OCI-LY1 (cell line): ENCODE measurements around the gene NLGN3.
"Not testable (repeated sequence)": the region's sequence is repeated elsewhere in the genome, so short reads cannot be mapped to it uniquely, and the experiment has no call there.

Experiments
- H2AFZ ChIP-seq: fragments of 200-600 bp; sonication (generic), shearing (Covaris generic); 2 replicates; pipeline ENCODE4 v1.6.0; 2014; ENCODE audit warnings: antibody characterized with exemption, mild to moderate bottlenecking, low read length
- H3F3A ChIP-seq: fragments of 200-600 bp; sonication (generic), shearing (Covaris generic); 2 replicates; pipeline ENCODE4 v1.6.0; 2014; ENCODE audit warnings: mild to moderate bottlenecking, antibody characterized with exemption, low read length, moderate library complexity; ENCODE audit not compliant: insufficient read depth
- H3K27ac ChIP-seq: fragments of 200-600 bp; sonication (generic); 2 replicates; pipeline ENCODE4 v1.5.1; 2014; ENCODE audit warnings: low read length, mixed run types, mild to moderate bottlenecking, low read depth; ENCODE audit not compliant: poor library complexity, severe bottlenecking
- H3K27me3 ChIP-seq: fragments of 200-600 bp; sonication (generic); 2 replicates; pipeline ENCODE4 v1.6.0; 2014; ENCODE audit warnings: antibody characterized with exemption, mild to moderate bottlenecking, low read length, moderate library complexity; ENCODE audit not compliant: insufficient read depth
- H3K36me3 ChIP-seq: fragments of 200-600 bp; sonication (generic); 2 replicates; pipeline ENCODE4 v1.6.1; 2014; ENCODE audit warnings: mild to moderate bottlenecking, antibody characterized with exemption, low read length, moderate library complexity, mixed read lengths; ENCODE audit not compliant: insufficient read depth
- H3K4me1 ChIP-seq: fragments of 200-600 bp; sonication (generic); 2 replicates; pipeline ENCODE4 v1.5.1; 2014; ENCODE audit warnings: mild to moderate bottlenecking, low read length, moderate library complexity; ENCODE audit not compliant: insufficient read depth, severe bottlenecking
- H3K4me2 ChIP-seq: fragments of 200-600 bp; sonication (generic), shearing (Covaris generic); 2 replicates; pipeline ENCODE4 v1.6.1; 2014; ENCODE audit warnings: low read length
- H3K4me3 ChIP-seq: fragments of 200-600 bp; sonication (generic); 2 replicates; pipeline ENCODE4 v1.5.1; 2014; ENCODE audit warnings: low read length, low read depth, mild to moderate bottlenecking, mixed read lengths; ENCODE audit not compliant: poor library complexity, severe bottlenecking
- H3K79me2 ChIP-seq: fragments of 200-600 bp; shearing (Covaris generic); 2 replicates; pipeline ENCODE4 v1.6.1; 2016; ENCODE audit warnings: mixed run types, low read length, mixed read lengths; ENCODE audit not compliant: insufficient read depth
- H3K9ac ChIP-seq: fragments of 200-600 bp; sonication (generic), shearing (Covaris generic); 2 replicates; pipeline ENCODE4 v1.6.1; 2014; ENCODE audit warnings: mild to moderate bottlenecking, low read length, mixed read lengths
- H3K9me2 ChIP-seq: fragments of 200-600 bp; sonication (generic), shearing (Covaris generic); 2 replicates; pipeline ENCODE4 v1.6.1; 2014; ENCODE audit warnings: low read depth, mild to moderate bottlenecking, low read length, mixed read lengths
- H3K9me3 ChIP-seq: fragments of 200-600 bp; shearing (Covaris generic); 2 replicates; pipeline ENCODE4 v1.6.1; 2014; ENCODE audit warnings: low read length, mixed read lengths
- H4K20me1 ChIP-seq: fragments of 200-600 bp; sonication (generic), shearing (Covaris generic); 2 replicates; pipeline ENCODE4 v1.6.0; 2016; ENCODE audit warnings: mild to moderate bottlenecking, low read length; ENCODE audit not compliant: insufficient read depth
- EZH2 ChIP-seq: fragments of 200-600 bp; sonication (generic), shearing (Covaris generic); IDR thresholded peaks from 2 replicates; pipeline ENCODE4 v1.8.0; 2017; ENCODE audit warnings: borderline replicate concordance, mixed run types, mild to moderate bottlenecking, antibody characterized with exemption, low read length, moderate library complexity, mixed read lengths
- TF ChIP-seq, protein P1 (sequence below): fragments of 200-600 bp; sonication (generic), shearing (Covaris generic); IDR thresholded peaks from 2 replicates; pipeline ENCODE4 v1.5.1; 2017; ENCODE audit warnings: mild to moderate bottlenecking, antibody characterized with exemption, low read length, moderate library complexity, mixed read lengths

NLGN3 gene

DNA sequence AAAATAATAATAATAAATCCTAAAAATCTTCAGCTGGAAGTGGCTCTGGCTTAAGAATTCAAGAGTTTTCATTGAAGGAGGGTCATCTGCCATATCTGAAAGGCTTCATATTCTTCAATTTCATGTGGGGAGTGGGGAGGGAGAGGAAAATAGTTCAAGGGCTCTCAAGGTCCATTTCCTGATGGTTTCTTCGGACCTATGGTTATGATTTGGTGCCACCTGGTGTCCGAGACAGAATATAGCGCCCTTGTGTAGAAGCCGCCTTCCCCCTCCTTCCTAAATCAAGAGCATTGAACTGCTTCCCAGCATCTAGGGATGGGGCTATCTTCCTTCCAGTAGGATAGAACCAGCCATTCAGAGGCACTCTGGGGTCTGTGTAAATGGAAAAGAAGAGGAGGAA, 34.3 kb downstream of the NLGN3 start:
- Histone ChIP-seq H3K4me2 (no peak overlapping the region), H2AFZ (no peak overlapping the region), H3K36me3 (no peaks in the 10 kb centered on the region), H3K4me3 (no peak overlapping the region), H4K20me1 (no peaks in the 10 kb centered on the region), H3K27ac (no peak overlapping the region), H3K4me1 (peaks cover 23% of the 10 kb centered on the region), H3F3A (peaks cover 4% of the 10 kb centered on the region; the same call in 1 of the 2 replicates), H3K9me3 (no peaks in the 10 kb centered on the region), H3K27me3 (no peaks in the 10 kb centered on the region), H3K79me2 (no peaks in the 10 kb centered on the region), H3K9ac (no peak overlapping the region), H3K9me2 (no peaks in the 10 kb centered on the region)
- TF ChIP-seq, protein P1, sequence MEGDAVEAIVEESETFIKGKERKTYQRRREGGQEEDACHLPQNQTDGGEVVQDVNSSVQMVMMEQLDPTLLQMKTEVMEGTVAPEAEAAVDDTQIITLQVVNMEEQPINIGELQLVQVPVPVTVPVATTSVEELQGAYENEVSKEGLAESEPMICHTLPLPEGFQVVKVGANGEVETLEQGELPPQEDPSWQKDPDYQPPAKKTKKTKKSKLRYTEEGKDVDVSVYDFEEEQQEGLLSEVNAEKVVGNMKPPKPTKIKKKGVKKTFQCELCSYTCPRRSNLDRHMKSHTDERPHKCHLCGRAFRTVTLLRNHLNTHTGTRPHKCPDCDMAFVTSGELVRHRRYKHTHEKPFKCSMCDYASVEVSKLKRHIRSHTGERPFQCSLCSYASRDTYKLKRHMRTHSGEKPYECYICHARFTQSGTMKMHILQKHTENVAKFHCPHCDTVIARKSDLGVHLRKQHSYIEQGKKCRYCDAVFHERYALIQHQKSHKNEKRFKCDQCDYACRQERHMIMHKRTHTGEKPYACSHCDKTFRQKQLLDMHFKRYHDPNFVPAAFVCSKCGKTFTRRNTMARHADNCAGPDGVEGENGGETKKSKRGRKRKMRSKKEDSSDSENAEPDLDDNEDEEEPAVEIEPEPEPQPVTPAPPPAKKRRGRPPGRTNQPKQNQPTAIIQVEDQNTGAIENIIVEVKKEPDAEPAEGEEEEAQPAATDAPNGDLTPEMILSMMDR: peak; percentile 55
- no peak for TF ChIP-seq EZH2

GRCh38 chrX:71180579-71181265, 36.1 kb downstream of the NLGN3 start:
- not testable (repeated sequence) for H3F3A ChIP-seq, H3K9me3 ChIP-seq, H3K79me2 ChIP-seq, H4K20me1 ChIP-seq, H3K9me2 ChIP-seq, H2AFZ ChIP-seq, H3K27me3 ChIP-seq, H3K36me3 ChIP-seq
- H3K9ac ChIP-seq: peak overlapping the region; percentile 92; the same call in 1 of the 2 replicates
- H3K4me3 ChIP-seq: peak overlapping the region; percentile 58
- H3K27ac ChIP-seq: peak overlapping the region; percentile 93
- peaks cover 23% of the 10 kb centered on the region for H3K4me1 ChIP-seq
- peak overlapping the region; percentile 89 for H3K4me2 ChIP-seq

GRCh38 chrX:71181558-71181909, 36.9 kb downstream of the NLGN3 start:
- Histone ChIP-seq H3K27ac (peak overlapping the region; percentile 93), H2AFZ (no peak overlapping the region), H3K9ac (peak overlapping the region; percentile 92), H3K9me2 (no peaks in the 10 kb centered on the region), H4K20me1 (no peaks in the 10 kb centered on the region), H3K79me2 (no peaks in the 10 kb centered on the region), H3F3A (peaks cover 4% of the 10 kb centered on the region; the same call in 1 of the 2 replicates), H3K9me3 (no peaks in the 10 kb centered on the region), H3K36me3 (no peaks in the 10 kb centered on the region), H3K4me3 (peak overlapping the region; percentile 58), H3K27me3 (no peaks in the 10 kb centered on the region), H3K4me1 (peaks cover 23% of the 10 kb centered on the region), H3K4me2 (peak overlapping the region; percentile 89)
- no peak for TF ChIP-seq EZH2
- TF ChIP-seq, protein P1: no peak
